Fibroblast of the conjunctiva (primary cell): ENCODE results near the gene NUP37.

ENCODE experiments used
- DNase-seq: peaks from one replicate; pipeline ENCODE4 v3.0.0-alpha.2; 2010; ENCODE audit warnings: low read depth

Gene NUP37

DNA sequence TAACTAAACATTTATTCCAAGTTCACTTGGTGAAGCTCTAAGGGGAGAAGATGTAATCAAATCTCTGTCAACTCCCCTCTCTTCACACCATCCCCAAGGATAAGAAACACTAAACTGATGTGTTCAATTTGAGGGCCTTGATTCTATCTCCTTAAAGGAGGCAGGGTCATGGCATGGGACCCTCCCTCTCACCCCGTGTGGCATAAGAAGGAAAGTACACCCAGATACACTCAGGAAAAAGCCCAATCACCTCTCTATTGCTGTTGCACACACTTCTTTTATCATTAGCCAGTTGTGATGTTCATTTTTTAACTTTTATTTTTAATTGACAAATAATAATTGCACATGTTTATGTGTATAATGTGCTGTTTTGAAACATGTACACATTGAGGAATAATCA lies 93.2 kb downstream of the NUP37 start:
- no peak for DNase-seq

DNA sequence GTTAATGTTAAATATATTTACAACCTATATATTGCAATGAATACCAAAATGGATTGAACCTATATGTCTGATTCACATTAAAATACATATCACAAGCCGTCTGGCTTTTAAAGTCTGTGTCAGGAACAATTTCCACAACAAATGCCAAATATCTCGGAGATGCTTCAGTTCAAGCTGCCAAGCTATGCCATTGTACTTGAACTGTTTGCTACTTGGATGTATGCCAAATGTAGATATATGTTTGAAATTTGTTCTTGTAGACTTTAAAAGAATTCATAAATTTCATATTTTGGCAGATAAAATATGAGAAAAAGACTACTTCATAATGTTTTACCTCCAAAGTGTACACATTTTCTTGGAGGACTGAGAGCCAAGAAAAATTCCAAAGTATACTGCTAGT lies 95.1 kb downstream of the NUP37 start:
- DNase-seq = peak; percentile 2

DNA sequence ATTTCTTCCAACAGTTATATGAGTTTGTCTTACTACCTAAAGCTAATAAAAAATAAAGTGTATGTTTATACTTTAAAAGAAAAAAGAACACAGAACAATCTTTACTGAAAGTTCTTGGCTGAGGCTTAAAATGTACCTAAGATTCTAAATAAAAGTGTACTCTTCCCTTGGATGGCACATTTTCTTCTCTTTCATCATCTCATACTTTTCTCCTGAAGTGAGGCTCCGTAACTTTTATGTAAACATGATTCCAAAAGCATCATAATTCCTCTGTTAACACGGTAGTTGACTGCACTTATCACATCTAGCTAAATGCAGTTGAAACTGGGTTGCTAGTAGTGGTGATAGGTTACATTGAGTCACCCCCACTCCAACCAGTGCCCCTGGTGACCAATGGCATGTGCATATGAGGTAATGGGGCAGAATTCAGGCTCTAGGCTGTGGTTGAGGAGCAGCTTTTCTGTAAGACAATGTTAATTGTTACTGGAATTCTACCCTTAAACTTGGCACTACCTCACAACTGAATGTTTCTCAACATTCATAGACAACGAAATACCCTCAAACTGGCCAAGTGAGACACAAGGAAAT lies 96.5 kb downstream of the NUP37 start:
- DNase-seq = peak; percentile 10
